ENCODE results near the gene BUB3. TPM values are rescaled to one million over a fixed set of nuclear protein-coding genes. Genes with fewer than 3 reads are reported as not detected.

The BUB3 gene
- total and polyA plus RNA-seq, 2 donors (not counting 1 experiment from before 2014, with no cell fraction given): 121 to 195 TPM

DNA sequence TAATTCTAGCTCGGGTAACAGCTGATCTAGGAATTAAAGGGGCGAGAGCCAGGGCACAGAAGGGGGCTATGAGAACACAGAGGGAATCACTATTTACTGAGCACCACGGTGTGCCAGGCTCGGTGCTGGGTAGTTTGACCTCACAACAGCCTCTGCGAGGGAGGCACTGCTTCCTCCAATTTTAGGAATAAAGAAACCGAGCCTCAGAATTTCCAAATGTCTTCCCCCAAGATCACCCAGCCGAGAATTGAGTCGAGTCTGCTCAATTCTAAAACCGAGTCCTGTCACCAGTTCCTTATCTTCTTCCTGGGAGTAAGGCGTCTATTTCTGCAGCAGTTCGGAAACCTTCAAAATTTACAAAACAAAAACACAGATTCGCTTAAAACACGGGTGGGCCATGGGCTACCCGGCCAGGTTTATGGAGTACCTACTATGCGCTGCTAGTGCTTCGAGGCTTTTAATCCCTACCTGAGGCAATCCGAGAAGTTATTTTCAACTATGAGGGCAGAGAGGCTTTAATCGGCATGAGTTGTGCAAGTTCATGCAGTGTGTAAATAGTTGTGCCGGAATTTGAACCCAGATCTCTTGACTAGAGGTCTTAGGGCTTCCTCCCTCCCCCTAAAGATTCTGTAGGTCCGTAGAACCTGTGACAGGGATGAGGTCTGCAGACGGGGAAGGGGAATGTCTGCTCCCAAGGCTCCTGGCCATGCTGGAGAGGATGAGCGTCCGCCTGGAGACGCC lies 7.1 kb upstream of the BUB3 start:
- H2AFZ ChIP-seq (ENCODE audit: low read length): no peak overlapping the region
- H3K4me2 ChIP-seq (ENCODE audit: extremely low read depth, insufficient read depth, low read length): no peak overlapping the region

DNA sequence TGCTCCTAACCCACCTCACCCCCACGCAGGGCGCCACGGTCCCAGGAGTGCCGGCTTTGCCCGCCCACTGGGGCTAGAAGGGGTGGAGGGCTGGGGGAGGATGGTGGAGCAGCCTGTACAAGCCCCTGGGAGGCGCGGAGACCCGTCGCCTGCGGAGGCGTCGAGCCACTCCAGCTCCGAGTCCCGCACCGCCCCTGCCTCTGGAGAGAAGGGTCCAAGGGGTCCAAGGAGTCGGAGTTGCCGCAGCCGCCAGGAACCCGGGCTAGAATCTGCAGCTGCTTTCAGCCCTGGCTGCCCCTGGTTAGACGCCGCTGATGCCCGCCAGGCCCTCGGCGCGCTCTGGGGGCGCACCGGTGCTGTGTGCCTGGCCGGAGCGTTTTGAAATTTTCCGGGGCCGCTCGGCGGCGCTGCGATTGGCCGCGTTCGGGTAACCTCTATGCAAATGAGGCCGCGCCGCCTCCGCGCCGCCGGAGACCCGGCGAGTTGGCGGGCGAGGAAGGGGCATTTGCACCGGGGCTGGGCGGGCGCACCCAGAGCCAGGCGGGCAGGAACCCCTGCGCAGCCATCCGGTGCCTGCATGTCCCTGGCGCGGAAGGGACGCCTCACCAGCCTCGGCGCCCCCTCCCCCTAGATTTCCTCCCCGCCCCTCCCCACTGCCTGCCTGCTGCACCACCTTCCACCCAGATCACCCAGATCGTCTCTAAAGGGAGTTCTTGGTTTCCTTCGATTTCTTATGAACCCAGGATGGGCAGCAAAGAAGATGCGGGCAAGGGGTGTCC lies 6.4 kb upstream of the BUB3 start, which contains the start of gene HMX2:
Gene HMX2 (plus strand): TSS at position 502 of the 779 bp plus-strand sequence. CDS start 243 bp downstream, at position 745.
- Histone ChIP-seq H4K20me1 (ENCODE audit: control insufficient read depth, extremely low read depth, insufficient read depth, low read length) (no peaks in the 10 kb centered on the region), H3K79me2 (ENCODE audit: control insufficient read depth, insufficient read depth, low read length) (no peaks in the 10 kb centered on the region), H3K4me3 (replicated peaks in 1 of 4; ENCODE audit: control extremely low read depth in 1 of 4, insufficient read depth in 1 of 4, low read depth in 3 of 4, low read length in 4 of 4) (no peak within 1 kb of the TSS), H3K36me3 (ENCODE audit: control insufficient read depth, insufficient read depth, low read length) (no peaks in the 10 kb centered on the region), H2AFZ (ENCODE audit: low read length) (no peak within 1 kb of the TSS), H3K4me1 (ENCODE audit: control insufficient read depth, extremely low read depth, insufficient read depth, low read length) (no peaks in the 10 kb centered on the region), H3K27ac (ENCODE audit: insufficient read depth, low read length) (no peak within 1 kb of the TSS), H3K4me2 (ENCODE audit: extremely low read depth, insufficient read depth, low read length) (no peak within 1 kb of the TSS), H3K9me3 (ENCODE audit: control insufficient read depth, insufficient read depth, low read depth, low read length) (no peaks in the 10 kb centered on the region), H3K9ac (ENCODE audit: insufficient read depth, low read length) (no peak within 1 kb of the TSS), H3K27me3 (ENCODE audit: control insufficient read depth, insufficient read depth, low read length) (peaks cover 92% of the 10 kb centered on the region)
- TF ChIP-seq, protein P1, sequence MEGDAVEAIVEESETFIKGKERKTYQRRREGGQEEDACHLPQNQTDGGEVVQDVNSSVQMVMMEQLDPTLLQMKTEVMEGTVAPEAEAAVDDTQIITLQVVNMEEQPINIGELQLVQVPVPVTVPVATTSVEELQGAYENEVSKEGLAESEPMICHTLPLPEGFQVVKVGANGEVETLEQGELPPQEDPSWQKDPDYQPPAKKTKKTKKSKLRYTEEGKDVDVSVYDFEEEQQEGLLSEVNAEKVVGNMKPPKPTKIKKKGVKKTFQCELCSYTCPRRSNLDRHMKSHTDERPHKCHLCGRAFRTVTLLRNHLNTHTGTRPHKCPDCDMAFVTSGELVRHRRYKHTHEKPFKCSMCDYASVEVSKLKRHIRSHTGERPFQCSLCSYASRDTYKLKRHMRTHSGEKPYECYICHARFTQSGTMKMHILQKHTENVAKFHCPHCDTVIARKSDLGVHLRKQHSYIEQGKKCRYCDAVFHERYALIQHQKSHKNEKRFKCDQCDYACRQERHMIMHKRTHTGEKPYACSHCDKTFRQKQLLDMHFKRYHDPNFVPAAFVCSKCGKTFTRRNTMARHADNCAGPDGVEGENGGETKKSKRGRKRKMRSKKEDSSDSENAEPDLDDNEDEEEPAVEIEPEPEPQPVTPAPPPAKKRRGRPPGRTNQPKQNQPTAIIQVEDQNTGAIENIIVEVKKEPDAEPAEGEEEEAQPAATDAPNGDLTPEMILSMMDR (conservative IDR thresholded peaks at IDR 0.05 in 1 of 2, IDR thresholded peaks at IDR 0.05 in 1 of 2; ENCODE audit: low read depth in 1 of 2, low read length in 2 of 2): no peak
- TF ChIP-seq EZH2 (IDR thresholded peaks at IDR 0.05; ENCODE audit: low read length, missing control alignments): no peak
- no peak for DNase-seq (ENCODE audit: low read depth in 2 of 2)

More for the DNA sequence above, 7.1 kb upstream of the BUB3 start:
- Histone ChIP-seq H3K4me1 (ENCODE audit: control insufficient read depth, extremely low read depth, insufficient read depth, low read length) (no peaks in the 10 kb centered on the region), H4K20me1 (ENCODE audit: control insufficient read depth, extremely low read depth, insufficient read depth, low read length) (no peaks in the 10 kb centered on the region), H3K27ac (ENCODE audit: insufficient read depth, low read length) (no peak overlapping the region), H3K36me3 (ENCODE audit: control insufficient read depth, insufficient read depth, low read length) (no peaks in the 10 kb centered on the region), H3K9me3 (ENCODE audit: control insufficient read depth, insufficient read depth, low read depth, low read length) (no peaks in the 10 kb centered on the region), H3K9ac (ENCODE audit: insufficient read depth, low read length) (no peak overlapping the region), H3K27me3 (ENCODE audit: control insufficient read depth, insufficient read depth, low read length) (peaks cover 93% of the 10 kb centered on the region), H3K4me3 (replicated peaks in 1 of 4; ENCODE audit: control extremely low read depth in 1 of 4, insufficient read depth in 1 of 4, low read depth in 3 of 4, low read length in 4 of 4) (no peak overlapping the region), H3K79me2 (ENCODE audit: control insufficient read depth, insufficient read depth, low read length) (no peaks in the 10 kb centered on the region)
- TF ChIP-seq, protein P1 (conservative IDR thresholded peaks at IDR 0.05 in 1 of 2, IDR thresholded peaks at IDR 0.05 in 1 of 2; ENCODE audit: low read depth in 1 of 2, low read length in 2 of 2): no peak
- TF ChIP-seq EZH2 (IDR thresholded peaks at IDR 0.05; ENCODE audit: low read length, missing control alignments): peak; percentile 79
- DNase-seq (ENCODE audit: low read depth in 2 of 2): no peak

DNA sequence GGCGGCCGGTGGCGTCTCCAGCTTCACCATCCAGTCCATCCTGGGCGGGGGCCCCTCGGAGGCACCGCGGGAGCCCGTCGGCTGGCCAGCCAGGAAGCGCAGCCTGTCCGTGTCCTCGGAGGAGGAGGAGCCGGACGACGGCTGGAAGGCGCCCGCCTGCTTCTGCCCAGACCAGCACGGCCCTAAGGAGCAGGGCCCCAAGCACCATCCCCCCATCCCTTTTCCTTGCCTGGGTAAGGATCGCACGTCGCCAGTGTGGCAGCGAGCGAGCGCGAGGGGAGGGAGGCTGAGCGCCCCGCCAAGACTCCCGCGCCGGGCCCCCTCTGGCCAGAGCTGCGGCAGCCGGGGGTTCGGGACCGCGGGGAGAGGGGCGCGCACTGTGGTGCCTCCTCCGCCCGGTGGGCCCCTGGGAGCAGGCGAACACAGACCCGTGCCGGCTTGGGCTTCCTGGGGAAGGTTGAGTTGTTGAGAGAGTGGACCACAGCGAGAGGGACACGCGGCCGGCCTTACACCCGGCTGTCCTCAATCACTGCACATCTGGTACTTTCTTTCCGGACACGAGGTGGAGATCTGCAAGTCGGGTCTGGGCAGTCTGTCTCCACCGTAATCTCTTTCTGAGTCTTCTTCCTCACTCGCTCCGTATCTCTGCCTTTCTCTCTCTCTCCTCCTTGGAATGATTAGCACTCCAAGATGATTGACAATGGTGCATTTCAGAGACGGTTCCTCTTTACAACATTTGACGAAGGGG lies 5.6 kb upstream of the BUB3 start:
- TF ChIP-seq, protein P1 (conservative IDR thresholded peaks at IDR 0.05 in 1 of 2, IDR thresholded peaks at IDR 0.05 in 1 of 2; ENCODE audit: low read depth in 1 of 2, low read length in 2 of 2): no peak
- TF ChIP-seq EZH2 (IDR thresholded peaks at IDR 0.05; ENCODE audit: low read length, missing control alignments): peak; percentile 93
- Histone ChIP-seq H3K9me3 (ENCODE audit: control insufficient read depth, insufficient read depth, low read depth, low read length) (no peaks in the 10 kb centered on the region), H2AFZ (ENCODE audit: low read length) (no peak overlapping the region), H3K4me3 (replicated peaks in 1 of 4; ENCODE audit: control extremely low read depth in 1 of 4, insufficient read depth in 1 of 4, low read depth in 3 of 4, low read length in 4 of 4) (no peak overlapping the region), H3K27ac (ENCODE audit: insufficient read depth, low read length) (no peak overlapping the region), H3K9ac (ENCODE audit: insufficient read depth, low read length) (no peak overlapping the region), H4K20me1 (ENCODE audit: control insufficient read depth, extremely low read depth, insufficient read depth, low read length) (no peaks in the 10 kb centered on the region), H3K4me2 (ENCODE audit: extremely low read depth, insufficient read depth, low read length) (no peak overlapping the region), H3K79me2 (ENCODE audit: control insufficient read depth, insufficient read depth, low read length) (no peaks in the 10 kb centered on the region), H3K4me1 (ENCODE audit: control insufficient read depth, extremely low read depth, insufficient read depth, low read length) (no peaks in the 10 kb centered on the region), H3K27me3 (ENCODE audit: control insufficient read depth, insufficient read depth, low read length) (peaks cover 85% of the 10 kb centered on the region), H3K36me3 (ENCODE audit: control insufficient read depth, insufficient read depth, low read length) (no peaks in the 10 kb centered on the region)
- no peak for DNase-seq (ENCODE audit: low read depth in 2 of 2)
